Stimulated activated CD8-positive, alpha-beta memory T cell treated with anti-CD3 and anti-CD28 coated beads, Interleukin-2, amount 100 ng/mL, for 1 hour (primary cell): ENCODE data around the gene PKDREJ.

ENCODE experiments used
- DNase-seq, 2 donors: peaks; one replicate each; pipeline ENCODE4 v3.0.0-alpha.2; 2020; ENCODE audit warnings: low read depth in 2 of 2

PKDREJ gene

GRCh38 chr22:46237453-46238124 lies 25.6 kb downstream of the PKDREJ start:
- no peak for DNase-seq

GRCh38 chr22:46234969-46235368 lies 28.2 kb downstream of the PKDREJ start:
- DNase-seq = no peak

GRCh38 chr22:46233231-46233630 lies 29.9 kb downstream of the PKDREJ start:
- no peak for DNase-seq

- DNase-seq = no peak
Observed at GRCh38 chr22:46230262-46230901, 32.8 kb downstream of the PKDREJ start.

GRCh38 chr22:46229701-46230100 lies 33.4 kb downstream of the PKDREJ start:
- DNase-seq = no peak

GRCh38 chr22:46226577-46226976 lies 36.6 kb downstream of the PKDREJ start:
- no peak for DNase-seq

- DNase-seq = no peak
Observed at GRCh38 chr22:46225631-46226030, 37.5 kb downstream of the PKDREJ start.

- no peak for DNase-seq
Observed at GRCh38 chr22:46224898-46225290, 38.2 kb downstream of the PKDREJ start.

GRCh38 chr22:46224044-46224897 lies 38.9 kb downstream of the PKDREJ start:
- no peak for DNase-seq

- DNase-seq = no peak
Observed at GRCh38 chr22:46220921-46221320, 42.2 kb downstream of the PKDREJ start.

GRCh38 chr22:46219636-46220035 lies 43.5 kb downstream of the PKDREJ start:
- DNase-seq = no peak

- no peak for DNase-seq
Observed at GRCh38 chr22:46214616-46215015, 48.5 kb downstream of the PKDREJ start.

- DNase-seq = no peak
Observed at GRCh38 chr22:46214149-46214548, 49.0 kb downstream of the PKDREJ start.

- DNase-seq = no peak
Observed at GRCh38 chr22:46213052-46213451, 50.1 kb downstream of the PKDREJ start.

GRCh38 chr22:46212195-46212594 lies 50.9 kb downstream of the PKDREJ start:
- DNase-seq = no peak

- DNase-seq = no peak
Observed at GRCh38 chr22:46209262-46209661, 53.9 kb downstream of the PKDREJ start.
